ENCODE measurements around the gene CREBZF.
"Not testable (repeated sequence)": the region's sequence is repeated elsewhere in the genome, so short reads cannot be mapped to it uniquely, and the experiment has no call there.

CREBZF gene

GRCh38 chr11:85620256-85620655 is 44.7 kb downstream of the CREBZF start:
- FAIRE-seq, result no peak

DNA sequence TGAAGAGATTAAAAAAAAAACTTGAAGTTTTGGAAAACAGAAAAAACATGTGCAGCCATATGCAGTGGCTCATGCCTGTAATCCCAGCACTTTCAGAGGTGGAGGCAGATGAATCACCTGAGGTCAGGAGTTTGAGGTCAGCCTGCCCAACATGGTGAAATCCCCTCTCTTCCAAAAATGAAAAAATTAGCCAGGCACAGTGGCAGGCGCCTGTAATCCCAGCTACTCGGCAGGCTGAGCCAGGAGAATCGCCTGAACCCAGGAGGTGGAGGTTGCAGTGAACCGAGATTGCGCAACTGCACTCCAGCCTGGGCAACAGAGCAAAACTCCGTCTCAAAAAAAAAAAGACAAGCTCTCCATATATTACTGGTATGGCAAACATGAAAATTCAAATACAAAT is 45.4 kb downstream of the CREBZF start:
- no peak for FAIRE-seq

- FAIRE-seq, result not testable (repeated sequence)
These were observed 53.3 kb downstream of the CREBZF start for GRCh38 chr11:85611643-85612042.

All from TTC549 (cell line).